RWPE2 (cell line): ENCODE measurements around the gene TDP2.
"Not testable (repeated sequence)": the region's sequence is repeated elsewhere in the genome, so short reads cannot be mapped to it uniquely, and the experiment has no call there.

Source experiments
- ATAC-seq: fragments of 200-7000 bp; cut with Tn5 transposase; 3 replicates; pipeline ENCODE4 v1.9.1; 2021; ENCODE audit warnings: low read depth
- DNase-seq: peaks from one replicate; pipeline ENCODE4 v3.0.0-alpha.2; 2020; ENCODE audit warnings: low spot score
- H3K27ac ChIP-seq: fragments of 450-650 bp; 2 replicates; pipeline ENCODE4 v1.5.1; 2017; ENCODE audit warnings: mild to moderate bottlenecking; ENCODE audit not compliant: poor library complexity, severe bottlenecking
- H3K27me3 ChIP-seq: fragments of 250-450 bp; sonication (Bioruptor Pico); 2 replicates; pipeline ENCODE4 v1.5.1; 2021; ENCODE audit warnings: mild to moderate bottlenecking, moderate library complexity; ENCODE audit not compliant: insufficient read depth, poor library complexity, severe bottlenecking
- H3K36me3 ChIP-seq: fragments of 250-450 bp; sonication (Bioruptor Pico); 2 replicates; pipeline ENCODE4 v1.5.1; 2020; ENCODE audit warnings: low read depth, mild to moderate bottlenecking, moderate library complexity
- H3K4me1 ChIP-seq: fragments of 250-450 bp; sonication (Bioruptor Pico); 2 replicates; pipeline ENCODE4 v1.5.1; 2021; ENCODE audit warnings: mild to moderate bottlenecking, moderate library complexity; ENCODE audit not compliant: insufficient read depth, poor library complexity, severe bottlenecking
- H3K4me3 ChIP-seq: fragments of 250-450 bp; sonication (Bioruptor Pico); 2 replicates; pipeline ENCODE4 v1.5.1; 2021; ENCODE audit warnings: mild to moderate bottlenecking, moderate library complexity; ENCODE audit not compliant: severe bottlenecking
- H3K9me3 ChIP-seq: fragments of 250-450 bp; sonication (Bioruptor Pico); 2 replicates; pipeline ENCODE4 v1.5.1; 2021; ENCODE audit warnings: mild to moderate bottlenecking, moderate library complexity; ENCODE audit not compliant: severe bottlenecking
- CTCF ChIP-seq: fragments of 450-650 bp; IDR thresholded peaks from one replicate; pipeline ENCODE4 v1.5.1; 2017; ENCODE audit warnings: mild to moderate bottlenecking, moderate library complexity; ENCODE audit not compliant: poor library complexity, severe bottlenecking

The TDP2 gene

DNA sequence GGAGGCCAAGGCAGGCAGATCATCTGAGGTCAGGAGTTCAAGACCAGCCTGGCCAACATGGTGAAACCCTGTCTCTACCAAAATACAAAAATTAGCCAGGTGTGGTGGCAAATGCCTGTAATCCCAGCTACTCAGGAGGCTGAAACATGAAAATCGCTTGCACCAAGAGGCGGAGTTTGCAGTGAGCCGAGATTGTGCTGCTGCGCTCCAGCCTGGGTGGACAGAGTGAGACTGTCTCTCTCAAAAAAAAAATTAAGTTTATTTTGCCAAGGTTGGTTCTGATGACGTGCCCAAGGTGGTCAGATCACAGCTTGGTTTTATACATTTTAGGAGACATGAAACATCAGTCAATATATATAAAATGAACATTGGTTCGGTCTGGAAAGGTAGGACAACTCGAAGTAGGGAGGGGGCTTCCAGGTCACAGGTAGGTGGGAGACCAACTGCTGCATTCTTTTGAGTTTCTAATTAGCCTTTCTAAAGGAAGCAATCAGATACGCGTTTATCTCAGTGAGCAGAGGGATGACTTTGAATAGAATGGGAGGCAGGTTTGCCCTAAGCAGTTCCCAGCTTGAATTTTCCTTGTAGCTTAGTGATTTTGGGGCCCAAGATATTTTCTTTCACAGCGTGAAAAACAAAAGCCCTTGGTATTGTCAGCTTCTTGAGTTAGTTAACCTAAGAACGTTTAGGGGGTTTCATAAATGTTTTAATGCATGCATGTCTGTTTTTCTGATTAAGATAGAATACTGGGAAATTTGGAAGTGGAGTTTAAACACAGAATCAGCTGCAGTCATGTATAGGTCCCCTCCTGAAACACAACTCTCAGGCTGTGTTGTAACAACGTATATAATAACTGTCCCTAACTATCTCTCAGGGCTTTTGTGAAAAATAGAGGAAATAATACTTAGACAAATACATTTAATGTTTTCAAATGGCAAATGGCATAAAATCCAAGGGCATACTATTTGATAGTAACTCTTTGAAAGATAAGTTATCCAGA lies 16.9 kb upstream of the TDP2 start:
- ATAC-seq (no peak), DNase-seq (no peak)
- H3K9me3 ChIP-seq: no peaks in the 10 kb centered on the region
- H3K4me1 ChIP-seq: no peaks in the 10 kb centered on the region
- 0 out of 2 replicates have a peak, but pooled peaks cover 3% of the 10 kb centered on the region for H3K36me3 ChIP-seq
- TF ChIP-seq CTCF: no peak
- H3K27ac ChIP-seq: no peak overlapping the region
- no peaks in the 10 kb centered on the region for H3K27me3 ChIP-seq
- H3K4me3 ChIP-seq: no peak overlapping the region

DNA sequence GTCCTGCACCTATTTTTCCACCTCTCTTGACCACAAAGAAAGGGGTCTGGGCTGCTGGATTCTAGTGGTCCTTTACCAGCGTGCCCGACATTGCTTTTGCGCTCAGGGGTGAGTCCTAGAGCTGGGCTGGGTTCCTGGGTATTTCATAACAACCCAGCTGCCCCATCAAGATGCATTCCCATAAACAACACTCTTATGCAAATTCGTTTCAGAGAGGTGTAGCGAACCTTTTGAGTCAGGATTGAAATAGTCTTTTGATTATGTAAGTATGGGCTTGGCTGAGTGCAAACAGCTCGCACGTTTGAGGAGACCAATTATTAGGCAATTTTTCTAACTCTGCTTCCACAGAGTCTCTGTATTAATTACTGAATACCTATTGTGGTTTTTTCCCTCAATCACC lies 13.9 kb upstream of the TDP2 start:
- Histone ChIP-seq H3K27ac (no peak overlapping the region), H3K4me3 (no peak overlapping the region), H3K36me3 (0 out of 2 replicates have a peak, but pooled peaks cover 3% of the 10 kb centered on the region), H3K9me3 (no peaks in the 10 kb centered on the region), H3K27me3 (no peaks in the 10 kb centered on the region), H3K4me1 (no peaks in the 10 kb centered on the region)
- ATAC-seq (no peak), DNase-seq (no peak)
- no peak for TF ChIP-seq CTCF

DNA sequence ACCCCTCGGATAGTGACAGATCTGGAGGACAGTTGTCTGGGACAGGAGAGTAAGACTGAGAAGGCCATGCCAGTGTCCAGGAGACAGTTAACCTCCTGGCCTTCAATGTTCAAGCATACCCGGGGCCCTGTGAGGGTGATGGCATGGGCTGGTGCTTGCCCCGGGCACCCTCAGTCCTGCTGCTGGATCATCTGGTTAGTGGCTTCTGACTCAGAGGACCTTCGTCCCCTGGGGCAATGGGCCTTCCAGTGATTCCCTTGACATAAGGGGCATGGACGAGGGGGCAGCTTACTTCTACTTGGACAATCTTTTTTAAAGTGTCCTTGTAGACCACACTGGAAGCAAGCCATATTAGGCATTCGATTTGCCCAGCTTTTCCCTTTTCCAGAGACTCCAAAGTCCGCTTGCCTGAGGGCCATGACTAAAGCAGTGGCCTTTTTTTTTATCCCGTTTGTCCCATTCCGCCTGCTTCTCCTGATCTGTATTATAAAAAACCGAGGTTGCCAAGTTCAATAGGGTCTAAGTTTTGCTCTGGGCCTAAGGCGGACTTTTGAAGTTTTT lies 12.2 kb upstream of the TDP2 start:
- ATAC-seq, H3K36me3 ChIP-seq, DNase-seq, H3K4me1 ChIP-seq, H3K9me3 ChIP-seq, H3K27ac ChIP-seq, H3K4me3 ChIP-seq, H3K27me3 ChIP-seq: not testable (repeated sequence)

- Histone ChIP-seq H3K27ac (no peak overlapping the region), H3K4me3 (no peak overlapping the region), H3K9me3 (peaks cover 16% of the 10 kb centered on the region), H3K4me1 (no peaks in the 10 kb centered on the region), H3K27me3 (no peaks in the 10 kb centered on the region), H3K36me3 (no peaks in the 10 kb centered on the region; the same call in 1 of the 2 replicates)
- DNase-seq (no peak), ATAC-seq (no peak)
- no peak for TF ChIP-seq CTCF
These were observed 6.9 kb upstream of the TDP2 start for GRCh38 chr6:24673625-24674024.

GRCh38 chr6:24672620-24673182 lies 6.0 kb upstream of the TDP2 start:
- Histone ChIP-seq H3K9me3 (peaks cover 16% of the 10 kb centered on the region), H3K27me3 (no peaks in the 10 kb centered on the region)

DNA sequence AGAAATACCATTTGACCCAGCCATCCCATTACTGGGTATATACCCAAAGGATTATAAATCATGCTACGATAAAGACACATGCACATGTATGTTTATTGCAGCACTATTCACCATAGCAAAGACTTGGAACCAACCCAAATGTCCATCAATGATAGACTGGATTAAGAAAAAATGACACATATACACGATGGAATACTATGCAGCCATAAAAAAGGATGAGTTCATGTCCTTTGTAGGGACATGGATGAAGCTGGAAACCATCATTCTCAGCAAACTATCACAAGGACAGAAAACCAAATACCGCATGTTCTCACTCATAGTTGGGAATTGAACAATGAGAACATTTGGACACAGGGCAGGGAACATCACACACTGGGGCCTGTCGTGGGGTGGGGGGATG lies 4.4 kb upstream of the TDP2 start:
- not testable (repeated sequence) for H3K36me3 ChIP-seq, H3K4me3 ChIP-seq
- peaks cover 16% of the 10 kb centered on the region for H3K9me3 ChIP-seq

More at GRCh38 chr6:24672620-24673182, 6.0 kb upstream of the TDP2 start:
- Histone ChIP-seq H3K4me3 (no peak overlapping the region), H3K27ac (no peak overlapping the region), H3K36me3 (no peaks in the 10 kb centered on the region; the same call in 1 of the 2 replicates), H3K4me1 (no peaks in the 10 kb centered on the region)
- DNase-seq (no peak), ATAC-seq (no peak)
- no peak for TF ChIP-seq CTCF

DNA sequence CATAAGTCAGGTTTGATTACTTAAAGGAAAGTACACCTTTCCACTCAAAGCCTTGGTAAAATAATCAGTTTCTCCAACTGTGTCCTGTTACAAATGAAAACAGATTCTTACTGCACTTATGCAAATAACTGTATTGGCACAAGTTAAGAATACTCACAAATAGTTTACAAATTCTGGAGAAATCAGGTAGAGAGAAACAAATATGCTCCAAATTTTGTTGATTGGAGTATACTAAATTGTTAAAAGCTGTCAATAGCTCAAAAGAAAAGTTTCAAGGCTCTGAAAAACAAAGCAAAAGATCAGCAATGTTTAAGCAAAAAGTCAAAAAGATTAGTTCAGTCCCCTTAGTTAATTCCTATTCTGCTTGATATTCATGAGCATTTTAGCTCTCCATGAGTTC lies 3.8 kb upstream of the TDP2 start:
- H3K27ac ChIP-seq, H3K27me3 ChIP-seq, H3K4me1 ChIP-seq, DNase-seq, ATAC-seq, H3K4me3 ChIP-seq, H3K36me3 ChIP-seq: not testable (repeated sequence)
- H3K9me3 ChIP-seq: peaks cover 16% of the 10 kb centered on the region

More for the DNA sequence above, 4.4 kb upstream of the TDP2 start:
- not testable (repeated sequence) for H3K4me1 ChIP-seq, ATAC-seq, H3K27me3 ChIP-seq, DNase-seq, H3K27ac ChIP-seq
